GM19455 (cell line): ENCODE data around the gene KIF1A.

Experiments used
- ATAC-seq: cut with Tn5 transposase; IDR thresholded peaks from one replicate; pipeline ENCODE4 v1.9.1; 2021; ENCODE audit not compliant: unreplicated experiment

KIF1A gene

GRCh38 chr2:240722796-240723735 is 97.0 kb downstream of the KIF1A start:
- no peak for ATAC-seq

GRCh38 chr2:240722376-240722775 is 97.6 kb downstream of the KIF1A start:
- no peak for ATAC-seq

- ATAC-seq = no peak
Observed at GRCh38 chr2:240721596-240722180, 98.3 kb downstream of the KIF1A start.

- no peak for ATAC-seq
Observed at GRCh38 chr2:240720686-240721595, 99.1 kb downstream of the KIF1A start.

- ATAC-seq = no peak
Observed at GRCh38 chr2:240719676-240720545, 100.1 kb downstream of the KIF1A start.

- ATAC-seq = no peak
Observed at GRCh38 chr2:240718896-240719490, 101.0 kb downstream of the KIF1A start.

- no peak for ATAC-seq
Observed at GRCh38 chr2:240717681-240718581, 102.1 kb downstream of the KIF1A start.

GRCh38 chr2:240717181-240717641 is 102.8 kb downstream of the KIF1A start:
- ATAC-seq = no peak

GRCh38 chr2:240716130-240716798 is 103.8 kb downstream of the KIF1A start:
- no peak for ATAC-seq

- ATAC-seq = no peak
Observed at GRCh38 chr2:240714747-240715725, 105.0 kb downstream of the KIF1A start.

GRCh38 chr2:240713928-240714746 is 105.9 kb downstream of the KIF1A start:
- no peak for ATAC-seq

- no peak for ATAC-seq
Observed at GRCh38 chr2:240713071-240713927, 106.7 kb downstream of the KIF1A start.

GRCh38 chr2:240712121-240712520 is 107.9 kb downstream of the KIF1A start:
- ATAC-seq = no peak

GRCh38 chr2:240711701-240712100 is 108.3 kb downstream of the KIF1A start:
- ATAC-seq = no peak

GRCh38 chr2:240711296-240711695 is 108.7 kb downstream of the KIF1A start:
- no peak for ATAC-seq
